ENCODE data around the gene PSMD5. TPM values are rescaled to one million over a fixed set of nuclear protein-coding genes. Genes with fewer than 3 reads are reported as not detected.
"Not testable (repeated sequence)": the region's sequence is repeated elsewhere in the genome, so short reads cannot be mapped to it uniquely, and the experiment has no call there.

Gene PSMD5
- total RNA-seq, 1 experiment from 2014 or later: 54.1 TPM

DNA sequence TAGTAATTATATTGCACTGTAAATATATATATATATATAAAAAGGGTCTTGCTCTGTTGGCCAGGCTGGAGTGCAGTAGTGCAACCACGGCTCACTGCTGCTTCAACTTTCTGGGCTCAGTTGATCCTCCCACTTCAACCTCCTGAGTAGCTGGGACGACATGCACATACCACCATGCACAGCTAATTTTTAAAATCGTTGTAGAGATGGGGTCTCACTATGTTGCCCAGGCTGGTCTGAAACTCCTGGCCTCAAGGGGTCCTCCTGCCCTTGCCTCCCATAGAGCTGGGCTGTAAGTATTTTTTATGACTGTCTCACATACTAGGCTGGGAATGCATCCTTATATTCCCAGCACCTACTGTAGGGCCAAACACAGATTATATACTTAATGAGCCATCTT lies 11.9 kb downstream of the PSMD5 start:
- peaks cover 75% of the 10 kb centered on the region for H3K36me3 ChIP-seq
- H3K4me1 ChIP-seq: no peaks in the 10 kb centered on the region
- DNase-seq: no peak
- no peak overlapping the region for H3K4me3 ChIP-seq
- H3K9me3 ChIP-seq (replicated peaks): no peaks in the 10 kb centered on the region; the same call in 1 of the 2 replicates
- H3K27ac ChIP-seq: no peak overlapping the region
- no peaks in the 10 kb centered on the region for H3K27me3 ChIP-seq

DNA sequence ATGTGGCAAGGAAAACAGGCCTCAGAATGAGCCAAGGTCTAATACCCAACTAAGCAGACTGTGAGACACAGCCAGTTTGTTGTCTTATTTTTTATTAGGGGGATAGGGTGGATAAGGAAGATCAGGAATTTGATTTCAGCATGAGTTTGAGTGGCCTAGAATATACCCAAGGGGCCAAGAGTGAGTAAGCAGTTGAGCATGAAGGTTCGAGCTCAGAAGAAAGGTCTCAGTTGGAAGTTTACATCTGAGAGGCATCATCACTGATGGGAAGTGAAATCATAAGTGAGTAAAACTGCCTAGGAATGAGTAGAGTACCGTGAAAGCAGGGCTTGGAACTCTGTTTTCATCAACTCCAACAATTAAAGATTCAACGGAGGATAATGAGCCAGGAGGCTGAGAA lies 12.6 kb downstream of the PSMD5 start:
- H3K9me3 ChIP-seq (replicated peaks): no peaks in the 10 kb centered on the region; the same call in 1 of the 2 replicates
- H3K27ac ChIP-seq: no peak overlapping the region
- peaks cover 81% of the 10 kb centered on the region for H3K36me3 ChIP-seq

DNA sequence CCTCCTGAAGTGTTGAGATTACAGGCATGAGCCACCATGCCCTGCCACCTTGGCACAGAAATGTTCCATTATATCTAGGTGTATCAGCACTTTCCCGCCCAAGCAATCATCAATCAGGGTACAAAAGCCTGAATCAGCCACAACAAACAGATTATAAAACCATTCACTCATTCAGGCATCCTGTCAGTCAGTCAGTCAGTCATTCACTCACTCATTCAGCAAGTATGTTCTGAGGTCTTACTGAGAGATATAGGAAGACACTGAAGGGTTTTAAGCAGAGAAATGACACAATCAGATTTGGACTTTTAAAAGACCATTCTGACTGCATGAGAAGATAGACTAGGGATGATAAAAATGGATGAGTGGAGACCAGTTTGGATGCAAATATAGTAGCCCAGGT lies 13.1 kb downstream of the PSMD5 start:
- Histone ChIP-seq H3K27me3 (no peaks in the 10 kb centered on the region), H3K36me3 (peaks cover 86% of the 10 kb centered on the region), H3K27ac (no peak overlapping the region), H3K4me3 (no peak overlapping the region), H3K9me3 (replicated peaks) (no peaks in the 10 kb centered on the region; the same call in 1 of the 2 replicates), H3K4me1 (no peaks in the 10 kb centered on the region)
- DNase-seq: no peak

More for the DNA sequence above, 12.6 kb downstream of the PSMD5 start:
- Histone ChIP-seq H3K4me1 (no peaks in the 10 kb centered on the region), H3K4me3 (no peak overlapping the region), H3K27me3 (no peaks in the 10 kb centered on the region)
- DNase-seq: no peak

DNA sequence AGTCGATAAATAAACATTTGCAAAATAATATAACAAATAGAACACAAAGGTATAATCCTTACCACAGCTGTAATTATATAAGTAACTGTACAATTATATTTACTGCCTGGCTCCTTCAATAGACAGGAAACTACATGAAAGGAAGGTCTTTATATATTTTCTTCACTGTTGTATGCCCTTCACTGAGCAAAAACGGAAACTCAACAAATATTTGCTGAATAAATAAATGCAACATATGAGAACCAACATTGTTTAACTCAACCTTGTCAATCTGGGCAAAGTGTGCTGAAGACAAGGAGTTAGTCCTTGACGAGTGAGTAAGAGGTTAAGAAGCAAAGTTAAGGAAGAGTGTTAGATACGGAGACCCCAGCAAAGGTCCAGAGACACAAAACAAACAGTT lies 22.6 kb downstream of the PSMD5 start:
- Histone ChIP-seq H3K27me3 (no peaks in the 10 kb centered on the region), H3K4me3 (no peak overlapping the region), H3K27ac (no peak overlapping the region), H3K36me3 (peaks cover 81% of the 10 kb centered on the region), H3K9me3 (replicated peaks) (no peaks in the 10 kb centered on the region), H3K4me1 (no peaks in the 10 kb centered on the region)
- DNase-seq: no peak

DNA sequence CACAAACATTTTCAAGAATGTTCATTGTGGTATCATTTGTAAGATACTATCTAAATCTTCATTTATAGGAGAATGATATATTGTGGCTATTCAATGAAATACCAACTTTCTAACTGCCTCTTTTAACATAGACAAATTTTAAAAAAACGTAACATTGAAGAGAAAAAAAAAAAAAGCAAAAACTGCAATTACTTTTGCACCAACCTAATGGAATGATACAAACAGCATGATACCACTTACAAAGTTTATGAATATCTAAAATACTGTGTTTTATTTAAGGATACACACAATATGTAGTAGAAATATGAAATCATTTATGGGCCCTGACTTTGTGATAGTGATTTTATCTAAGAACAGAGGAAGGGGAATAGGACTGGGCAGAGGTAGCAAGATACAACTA lies 24.1 kb downstream of the PSMD5 start:
- Histone ChIP-seq H3K27me3 (no peaks in the 10 kb centered on the region), H3K9me3 (replicated peaks) (no peaks in the 10 kb centered on the region), H3K4me3 (no peak overlapping the region), H3K36me3 (peaks cover 69% of the 10 kb centered on the region), H3K27ac (no peak overlapping the region), H3K4me1 (no peaks in the 10 kb centered on the region)
- no peak for DNase-seq

DNA sequence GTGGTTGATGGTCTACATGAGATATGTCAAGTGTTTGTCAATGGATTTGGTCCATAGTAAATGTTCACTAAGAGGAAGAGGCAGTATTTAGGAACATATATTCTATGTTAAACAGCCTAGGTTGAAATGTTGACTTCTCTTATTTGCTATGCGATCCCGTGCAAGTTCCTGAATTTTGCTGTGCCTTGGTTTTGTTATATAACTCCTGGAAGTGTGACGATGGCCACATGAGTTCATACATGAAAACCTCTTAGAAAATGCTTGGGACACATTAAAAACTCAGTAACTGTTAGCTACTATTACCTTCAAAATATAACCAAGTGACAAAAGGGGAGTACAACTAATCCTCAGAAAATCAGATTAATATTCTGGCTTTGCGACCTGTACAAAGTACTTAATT lies 27.6 kb downstream of the PSMD5 start:
- Histone ChIP-seq H3K4me3 (no peak overlapping the region), H3K36me3 (peaks cover 41% of the 10 kb centered on the region), H3K27ac (no peak overlapping the region), H3K9me3 (replicated peaks) (no peaks in the 10 kb centered on the region), H3K27me3 (no peaks in the 10 kb centered on the region), H3K4me1 (no peaks in the 10 kb centered on the region)
- no peak for DNase-seq

DNA sequence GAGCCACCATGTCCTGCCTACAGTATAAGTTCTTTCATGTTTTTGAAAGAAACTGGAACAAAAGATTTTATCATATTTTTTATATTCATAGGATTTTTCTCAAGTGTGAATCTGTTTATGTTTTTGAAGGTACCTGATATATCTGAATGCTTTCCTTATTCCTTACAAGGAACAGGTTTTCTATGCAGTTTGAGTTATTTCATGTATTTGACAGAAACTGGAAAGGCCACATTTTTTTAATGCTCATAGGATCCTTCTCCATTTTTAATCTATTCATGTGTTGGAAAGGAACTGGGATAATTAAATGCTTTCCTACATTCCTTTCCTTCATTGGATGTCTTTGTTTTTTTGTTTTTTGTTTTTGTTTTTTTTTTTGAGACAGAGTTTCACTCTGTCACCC lies 33.8 kb downstream of the PSMD5 start:
- no peaks in the 10 kb centered on the region for H3K27me3 ChIP-seq
- peaks cover 17% of the 10 kb centered on the region for H3K9me3 ChIP-seq (replicated peaks)
- H3K27ac ChIP-seq: no peak overlapping the region
- no peaks in the 10 kb centered on the region for H3K4me1 ChIP-seq
- DNase-seq: no peak
- no peak overlapping the region for H3K4me3 ChIP-seq
- no peaks in the 10 kb centered on the region for H3K36me3 ChIP-seq

DNA sequence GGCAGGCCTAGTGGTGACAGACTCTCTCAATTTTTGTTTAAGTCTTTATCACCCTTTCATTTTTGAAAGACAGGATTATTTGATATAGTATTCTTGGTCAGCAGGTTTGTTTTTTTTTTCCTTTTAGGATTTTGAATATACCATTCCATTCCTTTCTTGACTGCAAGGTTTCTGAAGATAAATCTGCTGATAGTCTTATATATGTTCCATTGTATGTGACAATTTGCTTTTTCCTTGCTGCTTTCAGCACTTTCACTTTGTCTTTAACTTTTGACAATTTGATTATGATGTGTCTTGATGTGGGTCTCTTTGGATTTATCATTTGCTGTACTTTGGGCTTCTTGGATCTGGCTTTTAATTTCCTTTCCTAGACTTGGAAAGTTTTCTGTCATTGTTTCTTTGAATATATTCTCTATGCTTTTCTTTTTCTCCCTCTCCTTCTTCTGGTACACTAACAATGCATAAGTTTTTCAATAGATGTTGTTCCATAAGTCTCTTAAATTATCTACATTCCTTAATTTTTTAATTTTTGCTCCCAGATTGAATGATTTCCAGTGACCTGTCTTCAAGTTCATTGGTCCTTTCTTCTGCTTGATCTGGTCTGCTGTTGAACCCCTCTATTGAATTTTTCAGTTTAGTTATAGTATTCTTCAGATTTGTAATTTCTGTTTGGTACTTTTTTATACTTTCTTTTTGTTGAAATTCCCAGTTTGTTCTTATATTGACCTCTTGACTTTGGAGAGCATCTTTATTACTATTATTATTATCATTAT lies 34.9 kb downstream of the PSMD5 start:
- Histone ChIP-seq H3K27me3 (no peaks in the 10 kb centered on the region), H3K4me3 (no peak overlapping the region), H3K36me3 (no peaks in the 10 kb centered on the region), H3K27ac (no peak overlapping the region), H3K4me1 (no peaks in the 10 kb centered on the region), H3K9me3 (replicated peaks) (peaks cover 17% of the 10 kb centered on the region)
- DNase-seq: no peak

DNA sequence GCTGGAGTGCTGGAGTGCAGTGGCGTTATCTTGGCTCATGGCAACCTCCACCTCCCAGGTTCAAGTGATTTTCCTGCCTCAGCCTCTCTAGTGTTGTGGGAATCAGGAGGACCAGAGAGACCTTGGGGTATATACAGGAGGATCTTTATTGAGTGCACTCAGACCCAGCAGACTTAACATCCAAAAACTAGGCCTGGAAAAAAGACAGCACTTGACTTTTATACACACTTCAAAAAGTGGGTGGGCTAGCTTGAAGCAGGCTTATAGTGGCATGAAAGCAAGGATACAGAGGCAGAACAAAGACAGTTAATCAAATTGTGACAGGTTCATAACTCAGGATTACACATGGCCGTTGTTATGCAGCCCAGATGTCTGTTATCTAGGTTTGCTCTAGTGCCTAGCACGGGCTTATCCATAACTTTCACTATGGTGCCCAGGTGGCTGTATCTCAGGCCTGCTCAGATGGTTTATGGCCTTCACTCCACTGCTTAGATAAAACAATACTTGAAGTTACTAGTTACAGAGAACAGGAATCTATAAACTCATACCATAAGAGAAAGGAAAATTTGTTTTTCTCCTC lies 37.8 kb downstream of the PSMD5 start:
- H3K4me1 ChIP-seq, DNase-seq, H3K4me3 ChIP-seq, H3K27ac ChIP-seq, H3K36me3 ChIP-seq, H3K27me3 ChIP-seq: not testable (repeated sequence)
- peaks cover 17% of the 10 kb centered on the region for H3K9me3 ChIP-seq (replicated peaks)

DNA sequence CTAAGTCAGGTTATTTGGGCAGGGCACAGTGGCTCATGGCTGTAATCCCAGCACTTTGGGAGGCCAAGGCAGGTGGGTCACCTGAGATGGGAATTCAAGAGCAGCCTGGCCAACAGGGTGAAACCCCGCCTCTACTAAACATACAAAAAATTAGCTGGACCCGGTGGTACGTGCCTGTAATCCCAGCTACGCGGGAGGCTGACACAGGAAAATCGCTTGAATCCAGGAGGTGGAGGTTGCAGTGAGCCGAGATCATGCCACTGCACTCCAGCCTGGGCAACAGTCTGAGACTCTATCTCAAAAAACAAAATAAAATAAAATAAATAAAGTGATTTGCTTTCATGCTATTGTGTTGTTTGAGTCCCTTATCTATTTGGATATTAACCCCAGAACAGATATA lies 41.3 kb downstream of the PSMD5 start:
- peaks cover 6% of the 10 kb centered on the region; the same call in 1 of the 2 replicates for H3K9me3 ChIP-seq (replicated peaks)
- no peak overlapping the region for H3K27ac ChIP-seq
- no peaks in the 10 kb centered on the region for H3K27me3 ChIP-seq
- H3K4me1 ChIP-seq: no peaks in the 10 kb centered on the region
- no peaks in the 10 kb centered on the region for H3K36me3 ChIP-seq
- DNase-seq: no peak
- H3K4me3 ChIP-seq: no peak overlapping the region

DNA sequence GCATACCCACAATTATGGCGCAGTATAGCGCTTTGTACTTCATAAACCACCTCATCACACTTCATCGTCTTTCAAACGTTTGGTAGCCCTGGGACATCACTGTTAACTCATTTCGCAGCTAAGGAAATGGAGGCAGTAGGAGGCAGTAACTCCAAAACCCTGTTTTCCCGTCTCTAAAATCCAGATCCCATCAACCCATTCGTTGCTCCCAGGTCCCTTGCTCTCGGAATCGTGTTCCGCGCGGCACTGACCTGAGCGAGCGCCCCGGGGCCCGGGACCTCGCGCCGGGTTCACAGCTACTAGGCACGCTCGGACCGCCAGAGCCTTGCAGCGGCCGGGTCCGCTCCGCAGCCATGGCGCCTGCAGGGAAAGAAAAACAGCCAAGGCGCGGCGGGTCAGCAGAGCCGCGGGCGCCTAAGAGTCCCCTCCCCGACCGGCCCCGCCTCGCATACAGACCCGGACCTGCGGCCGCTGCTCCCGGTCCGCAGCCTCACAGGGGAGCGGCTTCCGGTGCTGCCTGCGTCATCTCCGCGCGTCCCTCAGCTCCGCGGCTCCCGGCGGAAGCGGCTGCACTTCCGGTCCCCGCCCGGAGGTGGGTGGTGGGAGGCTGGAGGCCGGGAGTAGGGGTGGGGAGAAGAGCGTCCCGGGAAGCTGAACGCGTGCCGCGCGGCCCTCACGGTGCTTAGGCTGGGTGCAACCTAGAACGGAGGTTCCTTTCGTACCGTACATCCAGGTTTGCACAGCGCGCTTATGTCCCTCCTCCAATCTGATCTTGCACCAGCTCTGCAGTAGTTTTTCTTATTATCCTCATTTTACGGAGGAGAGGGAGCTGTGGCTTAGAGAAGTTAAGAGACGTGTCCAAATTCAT lies 49.6 kb downstream of the PSMD5 start, which contains the start of gene FBXW2:
TSS of gene FBXW2 (minus strand) at position 519 of the 868 bp plus-strand sequence. CDS start 5,158 bp downstream, outside the sequence.
- no peaks in the 10 kb centered on the region for H3K27me3 ChIP-seq
- H3K36me3 ChIP-seq: no peaks in the 10 kb centered on the region
- no peaks in the 10 kb centered on the region for H3K9me3 ChIP-seq (replicated peaks)
- peak; percentile 95 to 96 for DNase-seq
- H3K4me1 ChIP-seq: no peaks in the 10 kb centered on the region
- H3K4me3 ChIP-seq: peak within 1 kb of the TSS; percentile 81
- H3K27ac ChIP-seq: peak within 1 kb of the TSS; percentile 55

DNA sequence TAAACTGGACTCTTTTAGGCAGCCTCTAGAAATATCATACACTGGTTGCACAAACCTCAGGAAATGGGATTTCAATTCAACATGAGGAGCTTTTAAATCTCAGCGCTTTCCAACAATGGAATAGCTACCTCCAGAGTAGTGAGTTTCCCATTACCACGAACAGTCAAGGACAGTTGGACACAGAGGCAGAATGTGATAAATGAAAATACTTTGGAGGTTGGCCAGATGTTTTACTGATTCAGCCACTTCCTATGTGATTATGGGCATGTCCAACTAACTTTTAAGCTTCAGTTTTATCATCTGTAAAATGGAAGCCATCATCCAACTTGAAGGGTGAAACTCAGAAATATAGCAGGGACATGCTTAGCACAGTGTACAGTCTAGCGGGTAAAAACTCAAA lies 51.6 kb downstream of the PSMD5 start:
- Histone ChIP-seq H3K27me3 (no peaks in the 10 kb centered on the region), H3K36me3 (peaks cover 15% of the 10 kb centered on the region)
- no peak for DNase-seq

DNA sequence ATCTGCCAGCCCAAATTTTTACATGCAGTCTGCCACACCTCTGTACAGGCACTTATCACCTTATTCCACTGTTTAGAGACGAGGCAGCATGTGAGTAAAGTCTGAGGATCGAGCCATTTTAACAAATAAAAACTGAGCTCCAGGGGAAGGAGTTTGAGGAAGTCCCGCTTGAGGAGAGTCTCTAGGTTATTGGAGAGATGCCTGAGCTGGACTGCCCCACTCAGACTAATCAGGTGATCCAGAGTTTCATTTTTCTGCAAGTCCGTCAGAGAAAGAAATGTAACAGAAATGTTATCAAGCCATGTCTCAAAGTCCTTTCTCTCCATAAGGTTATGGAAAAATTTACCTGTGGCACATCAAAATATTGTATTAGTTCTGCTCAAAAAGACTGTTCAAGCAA lies 54.8 kb downstream of the PSMD5 start:
- Histone ChIP-seq H3K4me3 (no peak overlapping the region), H3K4me1 (no peaks in the 10 kb centered on the region), H3K27ac (no peak overlapping the region), H3K27me3 (no peaks in the 10 kb centered on the region), H3K9me3 (replicated peaks) (no peaks in the 10 kb centered on the region), H3K36me3 (peaks cover 26% of the 10 kb centered on the region)
- DNase-seq: no peak

More for the DNA sequence above, 51.6 kb downstream of the PSMD5 start:
- no peak overlapping the region for H3K27ac ChIP-seq
- H3K4me3 ChIP-seq: no peak overlapping the region
- H3K9me3 ChIP-seq (replicated peaks): no peaks in the 10 kb centered on the region
- H3K4me1 ChIP-seq: no peaks in the 10 kb centered on the region

DNA sequence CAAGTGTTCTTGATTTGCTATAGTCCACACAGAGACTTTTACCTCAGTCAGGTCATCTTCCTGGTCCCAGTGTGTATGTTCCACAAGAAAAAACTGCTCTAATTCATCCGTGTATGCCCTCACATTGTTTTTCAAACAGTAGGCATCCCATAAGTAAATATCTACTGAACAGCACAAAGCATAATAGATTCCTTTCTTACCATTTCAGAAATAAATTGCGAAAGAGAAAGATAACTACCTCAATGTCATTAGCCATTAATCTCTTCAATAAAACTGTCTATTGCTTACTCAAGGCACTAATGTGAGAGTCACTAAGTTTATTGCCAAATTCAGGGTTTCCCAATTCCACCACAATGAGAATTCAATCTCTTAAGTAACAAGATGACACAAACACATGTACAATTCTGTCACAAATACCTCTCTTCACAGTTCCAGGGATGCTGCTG lies 59.1 kb downstream of the PSMD5 start:
- no peak overlapping the region for H3K4me3 ChIP-seq
- H3K27ac ChIP-seq: no peak overlapping the region
- no peaks in the 10 kb centered on the region for H3K9me3 ChIP-seq (replicated peaks)
- no peak for DNase-seq
- H3K27me3 ChIP-seq: no peaks in the 10 kb centered on the region
- peaks cover 37% of the 10 kb centered on the region for H3K36me3 ChIP-seq
- H3K4me1 ChIP-seq: no peaks in the 10 kb centered on the region

DNA sequence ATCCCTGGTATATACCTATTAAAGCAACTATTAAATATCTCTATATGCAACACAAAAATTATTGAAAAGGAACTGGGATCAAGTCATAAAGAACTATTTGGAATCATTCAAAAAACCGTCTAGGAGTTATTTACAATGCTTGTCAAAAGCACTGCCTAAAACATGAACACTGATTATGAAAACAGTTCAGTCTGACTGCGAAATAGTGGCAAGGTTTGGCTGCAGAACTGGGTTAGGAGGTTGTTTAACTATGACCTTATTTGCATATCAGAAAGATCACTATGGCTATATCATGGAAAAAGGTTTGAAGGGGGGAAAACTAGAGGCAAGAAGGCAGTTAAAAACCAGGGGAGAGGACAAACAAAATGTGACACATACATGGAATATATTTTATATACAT lies 61.5 kb downstream of the PSMD5 start:
- Histone ChIP-seq H3K36me3 (peaks cover 41% of the 10 kb centered on the region), H3K9me3 (replicated peaks) (no peaks in the 10 kb centered on the region), H3K27ac (no peak overlapping the region), H3K27me3 (no peaks in the 10 kb centered on the region), H3K4me1 (no peaks in the 10 kb centered on the region), H3K4me3 (no peak overlapping the region)
- DNase-seq: no peak
